Putamen (tissue), 1 donor: ENCODE data around the gene PLXNA4.

Experiments used
- DNase-seq: peaks from one replicate; pipeline ENCODE4 v3.0.0-alpha.2; 2016; ENCODE audit warnings: low spot score

Gene PLXNA4

DNA sequence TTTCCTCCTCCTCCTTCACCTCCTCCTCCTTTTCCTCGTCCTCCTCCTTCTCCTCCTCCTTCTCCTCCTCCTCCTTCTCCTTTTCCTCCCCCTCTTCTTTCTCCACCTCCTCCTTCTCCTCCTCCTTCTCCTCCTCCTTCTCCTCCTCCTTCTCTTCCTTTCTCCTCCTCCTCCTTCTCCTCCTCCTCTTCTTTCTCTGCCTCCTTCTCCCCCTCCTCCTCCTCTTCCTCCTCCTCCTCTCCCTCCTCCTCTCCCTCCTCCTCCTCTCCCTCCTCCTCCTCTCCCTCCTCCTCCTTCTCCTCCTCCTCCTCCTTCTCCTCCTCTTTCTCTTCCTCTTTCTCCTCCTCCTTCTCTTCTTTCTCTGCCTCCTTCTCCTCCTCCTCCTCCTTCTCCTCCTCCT, 13.6 kb downstream of the PLXNA4 start:
- no peak for DNase-seq

DNA sequence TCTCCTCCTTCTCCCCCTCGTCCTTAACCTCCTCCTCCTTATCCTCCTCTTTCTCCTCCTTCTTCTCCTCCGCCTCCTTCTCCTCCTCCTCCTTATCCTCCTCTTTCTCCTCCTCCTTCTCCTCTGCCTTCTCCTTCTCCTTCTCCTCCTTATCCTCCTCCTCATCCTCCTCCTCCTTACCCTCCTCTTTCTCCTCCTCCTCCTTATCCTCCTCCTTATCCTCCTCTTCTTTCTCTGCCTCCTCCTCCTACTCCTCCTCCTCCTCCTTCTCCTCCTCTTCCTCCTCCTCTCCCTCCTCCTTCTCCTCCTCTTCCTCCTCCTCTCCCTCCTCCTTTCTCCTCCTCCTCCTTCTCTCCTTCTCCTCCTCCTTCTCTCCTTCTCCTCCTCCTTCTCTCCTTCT, 14.5 kb downstream of the PLXNA4 start:
- no peak for DNase-seq

DNA sequence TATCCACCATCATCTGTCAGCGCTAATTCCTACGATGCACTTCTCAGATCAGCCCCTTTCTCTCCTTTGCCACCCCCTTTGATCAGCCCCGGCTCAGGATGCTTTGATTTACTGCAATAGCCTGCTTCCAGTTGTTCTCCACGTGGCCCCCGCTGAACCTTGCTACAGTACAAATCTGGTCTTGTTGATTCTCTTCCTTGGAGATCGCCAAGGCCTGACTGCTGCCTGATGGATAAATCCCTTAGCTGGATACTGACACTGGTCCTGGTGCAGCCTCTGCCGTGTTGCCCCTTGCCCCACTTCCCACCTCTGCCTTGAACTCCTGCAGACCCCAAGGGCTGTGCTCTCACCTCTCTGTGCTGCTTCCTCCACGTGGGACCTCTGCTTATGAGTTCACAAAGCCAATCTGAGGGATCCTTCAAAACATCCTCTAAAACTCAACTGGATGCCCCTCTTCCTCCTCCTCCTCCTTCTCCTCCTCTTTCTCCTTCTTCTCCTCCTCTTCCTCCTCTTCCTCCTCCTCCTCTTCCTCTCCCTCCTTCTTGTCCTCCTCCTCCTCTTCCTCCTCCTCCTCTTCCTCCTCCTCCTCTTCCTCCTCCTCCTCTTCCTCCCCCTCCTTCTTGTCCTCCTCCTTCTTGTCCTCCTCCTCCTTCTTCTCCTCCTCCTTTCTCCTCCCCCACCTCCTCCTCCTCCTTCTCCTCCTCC, 15.3 kb downstream of the PLXNA4 start:
- no peak for DNase-seq

DNA sequence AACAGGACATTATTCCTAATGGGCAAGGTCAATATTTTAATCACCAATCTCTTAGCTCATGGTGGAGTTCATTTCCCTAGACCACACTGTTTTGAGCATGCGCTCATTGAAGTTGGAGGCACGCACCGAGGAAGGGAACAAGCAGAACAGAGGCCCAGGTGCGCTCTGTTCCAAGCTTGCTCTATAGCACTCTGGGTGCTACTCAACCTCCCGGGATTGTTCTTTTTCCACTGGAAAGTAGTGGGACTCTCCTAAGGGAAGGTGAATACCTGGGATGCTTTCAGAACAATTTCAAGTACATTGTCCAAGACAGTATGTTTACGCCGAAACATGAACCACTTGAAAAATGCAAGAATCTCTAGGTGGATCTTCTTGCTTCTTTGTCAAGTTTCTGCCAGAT, 16.2 kb downstream of the PLXNA4 start:
- no peak for DNase-seq

DNA sequence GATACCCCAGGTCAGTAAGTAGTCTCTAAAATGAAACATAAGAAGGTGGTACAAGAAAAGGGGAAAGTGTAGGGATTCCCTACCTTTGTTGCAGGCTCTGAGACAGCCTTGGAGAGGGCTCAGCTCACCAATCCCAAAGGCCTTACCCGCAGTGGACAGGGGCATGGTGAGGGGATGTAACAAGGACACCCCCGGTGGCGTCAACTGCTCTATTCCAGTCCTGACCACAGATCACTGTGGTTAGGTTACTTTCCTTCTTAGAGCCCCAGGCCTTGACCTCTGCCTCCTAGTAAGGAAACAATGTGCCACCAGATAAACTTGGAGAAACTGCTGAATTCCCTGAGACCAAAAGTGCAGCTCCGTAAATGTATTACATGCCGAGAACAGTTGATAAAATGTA, 17.5 kb downstream of the PLXNA4 start:
- no peak for DNase-seq

DNA sequence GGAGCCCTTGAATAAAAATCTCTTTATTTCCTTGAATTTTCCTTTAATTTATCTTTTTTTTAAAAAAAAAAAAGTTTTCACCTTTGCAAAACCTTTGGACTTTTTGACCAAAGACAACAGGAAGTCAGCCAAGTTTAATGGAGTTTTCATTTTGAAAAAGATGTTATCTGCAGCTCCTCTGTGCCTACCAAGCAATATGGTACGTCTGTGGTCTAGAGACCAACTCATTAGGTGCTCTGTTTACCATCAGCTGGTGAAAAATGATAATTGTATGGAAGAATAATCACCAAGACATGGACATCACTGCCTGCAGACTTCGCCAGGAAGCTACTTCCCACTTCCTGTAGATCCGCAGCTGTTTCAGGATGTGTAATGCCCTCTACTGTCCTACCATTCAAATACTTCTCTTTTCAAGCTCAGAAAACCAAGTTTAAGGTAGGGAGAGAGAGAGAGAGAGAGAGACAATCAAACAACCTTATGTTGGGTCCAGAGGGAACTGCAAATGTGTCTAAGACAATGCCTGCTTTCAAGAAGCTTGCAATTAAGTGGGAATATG, 18.7 kb downstream of the PLXNA4 start:
- DNase-seq, result no peak

DNA sequence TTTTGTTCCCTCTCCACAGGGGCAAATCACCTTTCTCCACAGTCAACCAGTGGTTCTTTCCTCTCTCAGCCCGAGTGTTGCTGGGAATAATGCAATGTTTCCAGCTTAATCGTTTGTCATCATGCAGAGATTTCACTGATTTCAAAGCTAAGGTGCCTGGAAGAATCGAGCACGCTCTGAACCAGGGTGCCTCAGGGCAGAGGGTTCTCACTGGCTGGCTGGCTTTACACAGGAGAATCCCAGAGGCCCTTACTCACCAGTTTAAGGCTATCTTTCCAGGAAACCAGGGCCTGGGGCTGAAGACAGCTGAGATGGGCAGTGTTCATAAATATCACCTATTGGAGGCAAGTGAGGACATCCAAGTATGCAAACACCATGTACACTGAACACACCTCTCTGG, 21.8 kb downstream of the PLXNA4 start:
- no peak for DNase-seq

DNA sequence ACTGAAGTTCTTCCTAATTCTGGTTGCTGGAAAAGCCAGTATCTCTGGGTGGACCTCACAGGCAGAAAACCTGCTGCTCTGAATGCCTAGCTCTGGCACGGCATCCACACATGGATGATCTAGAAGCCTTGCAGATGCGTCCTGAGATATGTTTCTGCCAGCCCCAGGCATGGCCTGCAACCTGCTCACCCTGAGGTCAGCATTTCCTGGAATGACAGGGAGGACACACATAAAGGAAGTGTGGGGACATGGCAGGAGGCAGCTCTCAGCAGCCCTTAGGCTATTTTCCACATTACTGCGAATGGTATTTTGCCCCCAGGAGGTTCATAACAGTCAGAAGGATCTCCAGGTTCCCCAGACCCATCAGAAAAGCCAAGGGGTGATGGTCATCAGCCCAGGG, 23.2 kb downstream of the PLXNA4 start:
- no peak for DNase-seq

DNA sequence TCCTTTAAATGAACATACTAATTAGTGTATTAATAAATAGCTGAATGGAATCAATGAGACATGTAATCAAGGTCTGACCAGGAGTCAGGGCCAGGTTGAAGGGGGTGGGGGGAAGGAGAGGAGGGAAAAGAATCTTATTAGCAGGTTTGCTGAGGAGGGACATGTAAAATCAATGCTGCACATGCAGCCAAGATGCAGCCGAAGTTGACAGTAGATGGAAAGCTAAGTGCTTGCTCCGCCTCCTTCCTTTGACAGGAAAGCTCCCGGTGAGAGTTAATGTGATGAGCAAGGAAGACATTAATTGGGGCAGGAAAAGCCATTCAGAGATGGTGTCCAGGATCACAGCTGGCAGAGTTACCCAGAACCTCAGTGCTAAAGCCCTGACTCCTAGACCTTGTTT, 24.4 kb downstream of the PLXNA4 start:
- no peak for DNase-seq

DNA sequence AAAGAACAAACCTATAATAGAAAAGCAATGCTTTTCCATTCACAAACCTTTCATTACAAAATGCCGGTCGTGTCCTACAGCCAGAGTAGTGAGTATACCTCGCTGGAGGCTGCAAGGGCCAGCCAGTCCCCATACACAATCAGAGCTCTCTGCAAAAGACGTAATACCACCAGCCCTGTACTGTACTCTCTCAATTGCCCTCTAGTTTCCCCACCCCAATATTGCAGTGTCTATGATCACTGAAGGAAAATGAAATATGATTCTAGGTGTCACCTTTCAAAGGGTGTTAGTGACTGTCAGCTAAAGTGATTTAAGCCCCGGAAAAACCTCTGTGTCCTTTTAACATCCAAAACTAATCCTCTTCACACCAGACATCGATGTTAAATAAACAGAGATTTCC, 24.8 kb downstream of the PLXNA4 start:
- no peak for DNase-seq

DNA sequence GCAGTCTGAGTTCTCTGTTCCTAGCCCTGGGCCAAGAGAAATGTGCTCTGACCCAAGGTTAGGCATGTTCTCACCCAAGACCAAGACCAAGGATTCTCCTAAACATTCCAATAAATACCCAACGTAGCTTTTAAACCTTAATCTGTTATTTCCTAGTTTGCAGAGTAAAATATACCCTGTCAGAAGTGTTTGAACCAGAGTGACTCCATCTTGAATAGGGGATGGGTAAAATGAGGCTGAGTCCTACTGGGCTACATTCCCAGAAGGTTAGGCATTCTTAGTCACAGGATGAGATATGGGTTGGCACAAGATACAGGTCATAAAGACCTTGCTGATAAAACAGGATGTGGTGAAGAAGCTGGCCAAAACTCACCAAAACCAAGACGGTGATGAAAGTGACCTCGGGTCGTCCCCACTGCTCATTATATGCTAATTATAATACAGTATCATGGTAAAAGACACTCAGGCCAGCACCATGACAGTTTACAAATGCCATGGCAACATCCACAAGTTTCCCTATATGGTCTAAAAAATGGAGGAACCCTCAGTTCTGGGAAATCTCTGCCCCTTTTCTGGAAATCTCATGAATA, 27.7 kb downstream of the PLXNA4 start:
- DNase-seq, result no peak

DNA sequence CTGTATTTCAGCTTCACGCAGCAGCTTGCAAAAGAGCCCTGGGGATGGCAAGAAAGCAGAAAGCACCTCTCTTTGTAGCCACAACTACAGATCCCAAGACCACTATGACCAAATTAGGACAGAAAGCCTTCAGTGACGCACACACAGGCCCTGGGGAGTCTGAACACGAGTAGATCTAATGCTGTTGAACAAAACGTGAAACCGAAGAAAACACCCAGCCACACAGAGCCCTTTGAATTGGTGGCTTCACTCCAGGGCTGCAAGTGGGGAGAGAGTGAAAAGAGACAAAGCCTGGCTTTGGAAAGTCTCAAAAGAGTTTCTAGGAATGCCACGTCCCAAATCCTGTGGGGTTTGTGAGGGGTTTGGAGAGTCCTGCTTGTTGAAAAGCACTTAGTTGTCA, 28.4 kb downstream of the PLXNA4 start:
- DNase-seq, result no peak

DNA sequence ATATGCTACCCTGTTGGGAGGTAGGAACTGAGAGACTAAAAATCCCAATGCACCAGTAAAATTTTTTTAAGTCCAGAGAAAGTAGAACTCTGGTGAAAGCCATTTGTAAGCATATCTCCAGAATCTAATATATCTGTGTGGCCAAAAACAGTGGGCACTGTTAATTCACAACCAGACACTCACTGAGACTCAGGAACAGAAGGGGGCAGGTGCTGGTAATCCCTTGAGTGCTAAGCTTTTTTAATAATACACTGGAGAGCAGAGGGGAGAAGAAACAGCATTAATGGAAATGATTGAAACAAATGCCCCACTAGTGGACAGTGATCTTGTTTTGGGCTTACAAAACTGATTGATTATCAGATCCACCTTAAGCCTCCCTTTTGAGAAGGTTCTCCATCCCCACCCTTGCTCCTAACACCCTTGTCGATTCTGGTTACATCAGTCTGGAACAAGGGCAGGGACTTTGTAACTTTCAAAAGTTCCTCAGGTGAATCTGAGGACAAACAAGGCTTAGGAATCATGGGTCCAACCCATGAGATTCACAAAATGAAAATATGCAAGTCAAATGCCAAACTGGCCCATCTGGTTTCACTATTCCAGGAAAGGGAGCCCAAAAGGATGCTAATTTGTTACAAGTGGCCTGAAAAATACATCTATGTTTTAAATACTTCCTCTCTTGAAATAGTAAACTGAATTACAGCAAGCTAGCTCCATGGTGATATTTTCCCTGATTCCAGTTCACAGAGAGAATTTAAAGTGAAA, 29.7 kb downstream of the PLXNA4 start:
- no peak for DNase-seq

DNA sequence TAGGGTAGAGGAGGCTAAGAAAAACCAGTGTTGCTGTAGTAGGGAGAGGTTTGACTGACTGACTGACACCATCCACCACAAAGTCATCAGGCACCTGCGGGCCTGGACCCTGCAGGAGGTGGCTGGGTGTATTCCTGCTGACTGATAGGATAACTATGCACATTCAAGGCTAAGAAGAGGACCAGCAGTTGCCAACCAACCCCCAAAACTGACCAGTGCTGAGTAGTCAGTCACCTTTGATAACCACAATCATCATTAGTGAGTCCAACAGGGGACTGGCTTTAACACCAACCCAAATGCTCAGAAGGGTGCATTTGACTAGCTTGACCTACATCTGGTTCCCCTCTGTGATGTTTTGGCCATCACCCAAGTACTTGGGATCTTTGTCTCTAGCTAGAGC, 30.5 kb downstream of the PLXNA4 start:
- DNase-seq, result no peak

DNA sequence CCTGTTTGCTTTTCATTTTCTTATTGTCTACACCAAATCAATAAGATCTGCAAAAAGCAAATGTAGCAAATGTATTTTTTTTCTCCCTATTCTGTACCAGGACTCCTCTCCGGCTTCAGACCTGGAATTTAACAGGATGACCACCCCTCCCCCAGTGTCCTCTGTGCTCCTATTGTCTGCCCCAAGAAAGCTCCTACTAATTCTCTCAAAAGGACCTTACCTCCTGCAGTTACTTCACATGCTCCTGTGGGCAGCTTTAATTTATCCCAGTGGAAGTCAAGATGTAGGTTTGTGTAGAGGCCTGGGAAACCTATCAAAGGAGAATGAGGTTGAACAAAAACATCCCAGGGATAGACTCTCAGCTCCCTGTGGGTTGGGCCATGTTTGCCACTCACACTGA, 31.3 kb downstream of the PLXNA4 start:
- DNase-seq, result no peak

DNA sequence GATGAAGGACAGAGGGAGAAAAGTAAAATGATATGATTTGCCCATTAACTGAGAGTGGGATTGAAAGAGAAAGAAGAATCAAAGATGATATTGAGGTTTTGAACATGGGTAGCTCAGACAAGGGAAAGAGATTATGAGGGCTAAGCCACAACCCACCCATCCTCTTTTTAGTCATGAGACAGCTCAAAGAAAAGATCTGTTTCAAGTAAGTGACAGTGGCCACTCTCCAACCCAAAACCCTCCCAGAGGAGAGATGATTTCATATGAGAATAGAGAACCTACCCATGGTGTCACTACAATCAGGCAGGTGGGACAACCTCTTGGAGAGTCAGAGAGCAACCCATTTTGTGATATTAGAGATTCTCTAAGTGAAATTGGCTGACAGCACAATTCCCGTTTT, 32.2 kb downstream of the PLXNA4 start:
- DNase-seq, result no peak

DNA sequence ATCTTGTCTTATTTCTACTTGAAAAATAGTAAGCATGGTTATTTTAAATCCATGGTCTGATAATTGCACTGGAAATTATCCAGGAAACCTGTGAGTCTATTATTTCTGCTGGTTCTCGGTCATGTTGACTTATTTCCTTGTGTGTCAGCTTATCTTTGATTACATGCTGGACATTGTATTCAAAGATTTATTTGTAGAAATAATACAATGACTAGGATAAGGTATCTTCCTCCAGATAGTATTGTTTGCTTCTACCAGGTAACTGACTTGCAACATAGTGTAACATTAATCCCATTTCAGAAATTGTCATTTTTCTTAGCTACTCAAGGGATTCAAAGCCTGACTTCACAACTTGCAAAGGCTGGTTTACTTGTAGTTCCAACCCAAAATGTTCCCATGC, 33.4 kb downstream of the PLXNA4 start:
- no peak for DNase-seq

DNA sequence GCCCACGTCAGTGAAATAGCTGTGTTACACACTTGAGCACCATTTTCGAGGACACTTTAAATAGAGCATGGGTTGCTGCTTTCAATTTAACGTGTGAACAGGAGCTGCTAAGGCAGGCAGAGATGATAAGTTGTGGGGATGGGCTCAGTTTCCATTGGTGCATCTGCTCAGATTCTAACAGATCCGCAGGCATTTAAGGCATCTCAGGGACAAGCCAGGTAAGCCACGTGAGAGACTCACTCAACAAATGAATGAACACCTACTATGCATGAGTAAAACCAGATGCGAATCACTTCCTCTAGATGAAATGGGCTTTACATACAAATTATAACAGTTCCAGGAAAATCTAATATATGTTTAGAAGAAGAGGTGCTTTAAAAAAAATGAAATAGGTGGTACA, 34.6 kb downstream of the PLXNA4 start:
- DNase-seq, result no peak

DNA sequence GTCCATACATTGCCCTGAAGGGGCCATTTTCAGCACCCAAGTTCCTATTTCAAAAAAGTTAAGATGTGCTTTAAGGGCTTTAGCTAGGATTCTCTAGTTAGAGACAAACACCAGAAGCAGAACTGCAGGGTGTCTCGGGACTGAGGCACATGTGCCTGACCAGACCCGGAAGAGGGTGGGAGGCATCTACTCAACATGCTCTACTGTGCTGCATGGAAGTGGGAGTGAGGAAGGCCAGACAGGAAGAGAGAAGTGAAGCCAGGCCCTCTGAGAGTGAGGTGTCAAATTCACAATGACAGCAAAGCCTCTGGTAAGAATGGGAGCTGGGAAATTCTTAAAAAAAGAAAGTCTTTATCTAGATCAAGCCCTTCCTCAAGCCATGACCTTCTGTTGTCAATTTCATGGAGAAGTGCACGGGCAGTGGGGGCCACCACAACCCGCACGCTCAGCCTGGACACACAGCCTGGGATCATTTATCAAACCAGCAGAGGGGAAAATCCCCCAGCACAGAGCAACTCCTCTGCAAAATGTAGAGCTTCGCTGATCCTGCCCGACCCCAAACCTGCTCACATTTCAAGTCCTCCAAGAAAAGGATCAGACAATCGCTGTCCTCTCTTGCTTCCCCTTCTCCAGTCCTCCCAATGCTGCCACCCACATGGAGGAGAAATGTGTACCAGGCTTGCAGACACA, 38.7 kb downstream of the PLXNA4 start:
- DNase-seq, result no peak

DNA sequence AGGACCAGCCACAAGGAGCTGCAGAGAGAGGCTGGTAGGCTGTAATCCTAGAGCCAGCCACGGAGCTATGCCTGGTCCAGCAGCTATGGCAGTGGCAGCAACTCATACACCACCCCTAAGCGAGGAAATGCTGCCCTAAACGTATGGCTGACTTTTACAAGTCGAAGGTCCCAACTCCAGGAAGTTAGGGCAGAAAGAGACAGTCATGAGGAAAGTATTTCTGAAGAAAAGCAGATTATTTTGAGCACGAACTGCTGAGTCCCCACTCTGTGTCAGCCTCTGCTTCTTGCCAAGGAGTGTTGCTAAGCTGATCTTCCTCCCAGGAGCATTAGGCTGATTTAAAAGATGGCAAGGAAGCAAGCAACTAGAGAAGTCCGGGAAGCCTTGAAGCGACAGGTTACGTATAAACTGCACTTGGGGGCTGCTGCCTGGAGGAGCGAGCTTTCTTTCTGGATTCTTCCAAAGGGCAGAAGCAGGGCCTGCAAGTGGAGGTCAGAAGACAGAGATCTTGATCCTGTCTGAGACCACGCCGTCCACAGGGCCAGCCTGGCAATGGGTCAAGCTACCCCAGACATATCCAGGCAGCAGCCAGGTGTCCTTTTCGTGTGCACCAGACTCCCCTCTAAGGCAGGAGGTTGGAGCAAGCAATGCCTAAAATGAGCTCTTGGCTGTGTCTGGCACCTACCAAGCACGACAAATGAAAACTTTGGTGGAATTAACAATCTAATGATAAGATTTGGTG, 39.4 kb downstream of the PLXNA4 start:
- no peak for DNase-seq

DNA sequence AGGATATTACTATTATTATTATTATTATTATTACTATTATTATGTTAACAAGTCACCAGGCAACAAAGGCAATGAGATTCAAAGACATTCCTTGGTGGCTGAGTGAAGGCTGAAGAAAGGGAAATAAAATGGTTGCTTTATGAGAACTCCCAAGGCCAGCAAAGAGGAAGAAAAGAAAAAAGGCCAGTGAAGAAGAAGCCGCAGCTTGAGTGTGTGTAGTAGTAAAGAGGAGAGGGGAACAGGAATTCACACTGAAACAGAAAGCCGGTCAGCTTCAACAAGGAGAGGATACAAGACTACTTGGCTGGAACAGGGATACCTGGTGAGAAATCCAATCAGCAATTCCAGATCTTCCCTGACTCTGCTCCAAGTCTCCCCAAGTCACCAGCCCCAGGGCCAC, 42.4 kb downstream of the PLXNA4 start:
- DNase-seq, result no peak

DNA sequence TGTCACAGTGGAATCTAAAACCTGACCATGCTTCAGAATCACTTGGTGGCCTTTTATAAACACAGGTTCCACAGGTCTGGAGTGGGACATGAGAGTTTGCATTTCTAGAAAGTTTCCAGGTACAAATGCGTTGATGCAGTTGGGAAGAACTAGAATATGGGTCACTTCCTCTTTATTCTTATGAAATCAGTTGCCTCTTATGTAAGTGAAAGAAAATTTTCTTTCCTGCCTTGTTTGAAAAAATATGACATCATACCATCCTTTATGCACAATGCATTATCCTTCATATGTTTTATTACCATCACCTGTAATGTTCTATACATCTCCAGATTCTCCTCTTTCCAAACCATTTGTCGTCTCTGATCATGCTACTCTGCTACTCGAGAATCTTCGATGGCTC, 44.0 kb downstream of the PLXNA4 start:
- DNase-seq, result no peak
